Tibial nerve (tissue), 3 donors: ENCODE data around the gene KIAA0586.

Source experiments
- CTCF ChIP-seq, 5 experiments: fragments of 200-600 bp in 3 of 5; fragments of 450-650 bp in 2 of 5; sonication (generic) in 3 of 5; IDR thresholded peaks; one replicate each; pipeline ENCODE4 v1.5.1; 2016 to 2019; ENCODE audit warnings: antibody characterized with exemption in 5 of 5, mild to moderate bottlenecking in 3 of 5, moderate library complexity in 2 of 5
- POLR2A ChIP-seq, 2 donors: fragments of 450-650 bp; IDR thresholded peaks; one replicate each; pipeline ENCODE4 v1.6.1; 2017; ENCODE audit warnings: antibody characterized with exemption in 2 of 2, mild to moderate bottlenecking in 2 of 2, moderate library complexity in 2 of 2

- TF ChIP-seq CTCF (IDR thresholded peaks at IDR 0.05) (no peak), POLR2A (IDR thresholded peaks at IDR 0.05) (no peak)
Observed at GRCh38 chr14:58535044-58535443, 107.5 kb downstream of the KIAA0586 start.
